Neutrophil (primary cell): ENCODE data around the gene KLK6.

ENCODE experiments used
- H3K27ac ChIP-seq: fragments of 200-600 bp; sonication (generic); 2 replicates; pipeline ENCODE4 v1.5.1; 2016; ENCODE audit warnings: mild to moderate bottlenecking, moderate library complexity
- H3K27me3 ChIP-seq: fragments of 200-600 bp; sonication (generic); 2 replicates; pipeline ENCODE4 v1.6.0; 2016; ENCODE audit warnings: mild to moderate bottlenecking
- H3K36me3 ChIP-seq: fragments of 200-600 bp; sonication (generic); 2 replicates; pipeline ENCODE4 v1.5.1; 2017
- H3K4me1 ChIP-seq, 2 experiments: fragments of 200-600 bp in 1 of 2; sonication (generic) in 1 of 2; 1 replicate in 1 of 2; 2 replicates in 1 of 2; pipeline versions ENCODE4 v1.5.1 to v1.6.1; 2013 to 2016; ENCODE audit warnings: low read depth in 1 of 2, low read length in 1 of 2, mild to moderate bottlenecking in 1 of 2, moderate library complexity in 1 of 2; ENCODE audit not compliant: control insufficient read depth in 1 of 2, insufficient read depth in 1 of 2
- H3K4me3 ChIP-seq, 2 experiments: fragments of 200-600 bp in 1 of 2; sonication (generic) in 1 of 2; 1 replicate in 1 of 2; 2 replicates in 1 of 2; pipeline ENCODE4 v1.5.1; 2013 to 2016; ENCODE audit warnings: low read depth in 1 of 2, low read length in 1 of 2, mild to moderate bottlenecking in 1 of 2, moderate library complexity in 1 of 2
- H3K9me3 ChIP-seq: fragments of 200-600 bp; sonication (generic); 2 replicates; pipeline ENCODE4 v1.5.1; 2016
- TF ChIP-seq, protein P1 (sequence below): fragments of 200-600 bp; sonication (generic); IDR thresholded peaks from 2 replicates; pipeline ENCODE4 v1.5.1; 2016; ENCODE audit warnings: antibody characterized with exemption

Gene KLK6

GRCh38 chr19:50959731-50960500, 9.5 kb downstream of the KLK6 start:
- no peaks in the 10 kb centered on the region for H3K4me1 ChIP-seq
- H3K36me3 ChIP-seq = no peaks in the 10 kb centered on the region
- TF ChIP-seq, protein P1, sequence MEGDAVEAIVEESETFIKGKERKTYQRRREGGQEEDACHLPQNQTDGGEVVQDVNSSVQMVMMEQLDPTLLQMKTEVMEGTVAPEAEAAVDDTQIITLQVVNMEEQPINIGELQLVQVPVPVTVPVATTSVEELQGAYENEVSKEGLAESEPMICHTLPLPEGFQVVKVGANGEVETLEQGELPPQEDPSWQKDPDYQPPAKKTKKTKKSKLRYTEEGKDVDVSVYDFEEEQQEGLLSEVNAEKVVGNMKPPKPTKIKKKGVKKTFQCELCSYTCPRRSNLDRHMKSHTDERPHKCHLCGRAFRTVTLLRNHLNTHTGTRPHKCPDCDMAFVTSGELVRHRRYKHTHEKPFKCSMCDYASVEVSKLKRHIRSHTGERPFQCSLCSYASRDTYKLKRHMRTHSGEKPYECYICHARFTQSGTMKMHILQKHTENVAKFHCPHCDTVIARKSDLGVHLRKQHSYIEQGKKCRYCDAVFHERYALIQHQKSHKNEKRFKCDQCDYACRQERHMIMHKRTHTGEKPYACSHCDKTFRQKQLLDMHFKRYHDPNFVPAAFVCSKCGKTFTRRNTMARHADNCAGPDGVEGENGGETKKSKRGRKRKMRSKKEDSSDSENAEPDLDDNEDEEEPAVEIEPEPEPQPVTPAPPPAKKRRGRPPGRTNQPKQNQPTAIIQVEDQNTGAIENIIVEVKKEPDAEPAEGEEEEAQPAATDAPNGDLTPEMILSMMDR = no peak
- no peak overlapping the region for H3K27ac ChIP-seq
- no peak overlapping the region for H3K4me3 ChIP-seq
- H3K9me3 ChIP-seq = no peaks in the 10 kb centered on the region
- no peaks in the 10 kb centered on the region for H3K27me3 ChIP-seq

DNA sequence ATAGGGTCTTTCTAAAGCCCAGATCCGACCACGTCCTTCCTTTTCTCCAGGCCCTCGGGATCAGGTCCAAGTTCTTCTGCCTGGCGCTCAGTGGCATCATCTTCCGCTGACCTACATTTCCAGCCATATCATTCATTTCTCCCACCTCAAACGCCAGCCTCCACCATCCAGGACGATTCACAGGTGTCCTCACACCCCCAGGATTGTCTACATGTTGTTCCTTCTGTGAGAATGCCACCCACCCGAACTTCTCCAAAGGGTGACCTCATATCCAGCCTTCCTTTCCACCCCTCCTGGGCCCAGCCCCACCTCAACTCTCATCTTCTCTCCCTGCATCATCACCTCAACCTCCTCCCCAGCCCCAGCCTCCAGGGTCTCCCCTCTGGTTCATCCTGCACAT, 11.8 kb downstream of the KLK6 start:
- H3K9me3 ChIP-seq = no peaks in the 10 kb centered on the region
- no peak overlapping the region for H3K27ac ChIP-seq
- TF ChIP-seq, protein P1 = no peak
- H3K4me3 ChIP-seq = no peak overlapping the region
- no peaks in the 10 kb centered on the region for H3K36me3 ChIP-seq
- no peaks in the 10 kb centered on the region for H3K4me1 ChIP-seq
- H3K27me3 ChIP-seq = peaks cover 7% of the 10 kb centered on the region

DNA sequence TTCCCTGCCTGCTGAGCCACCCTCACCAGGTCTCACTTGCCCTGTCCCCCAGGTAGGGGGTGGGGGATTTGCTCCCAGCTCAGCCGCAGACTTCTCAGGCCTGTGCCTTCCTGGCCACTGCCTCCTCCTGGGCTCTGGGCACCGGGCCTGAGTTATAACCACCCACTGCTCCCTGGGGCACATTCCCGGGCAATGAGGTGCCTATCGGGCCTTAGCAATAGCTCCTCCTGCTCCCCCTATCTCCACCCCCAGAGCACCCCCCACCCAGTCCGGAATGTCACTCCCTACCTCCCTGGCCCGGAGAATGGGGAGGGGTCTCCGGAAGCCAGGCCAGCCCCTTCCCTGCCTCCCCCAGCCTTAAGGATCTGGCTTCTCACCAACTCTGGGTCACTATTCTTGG, 16.5 kb downstream of the KLK6 start, which contains the start of gene KLK5:
TSS of gene KLK5 (minus strand) at position 129 of the 400 bp plus-strand sequence. CDS start 381 bp downstream, outside the sequence.
- no peak within 1 kb of the TSS for H3K27ac ChIP-seq
- H3K27me3 ChIP-seq = peaks cover 8% of the 10 kb centered on the region
- H3K36me3 ChIP-seq = no peaks in the 10 kb centered on the region
- TF ChIP-seq, protein P1 = no peak
- no peak within 1 kb of the TSS for H3K4me3 ChIP-seq
- H3K9me3 ChIP-seq = no peaks in the 10 kb centered on the region
- no peaks in the 10 kb centered on the region for H3K4me1 ChIP-seq

GRCh38 chr19:50949861-50950260, 19.5 kb downstream of the KLK6 start:
- Histone ChIP-seq H3K4me1 (no peaks in the 10 kb centered on the region), H3K4me3 (no peak overlapping the region), H3K36me3 (no peaks in the 10 kb centered on the region), H3K27me3 (peaks cover 8% of the 10 kb centered on the region), H3K27ac (no peak overlapping the region), H3K9me3 (no peaks in the 10 kb centered on the region)
- TF ChIP-seq, protein P1 = no peak

- H3K36me3 ChIP-seq = no peaks in the 10 kb centered on the region
- H3K27me3 ChIP-seq = no peaks in the 10 kb centered on the region
- H3K4me1 ChIP-seq = no peaks in the 10 kb centered on the region
- H3K27ac ChIP-seq = no peak overlapping the region
- H3K4me3 ChIP-seq = no peak overlapping the region
- H3K9me3 ChIP-seq = no peaks in the 10 kb centered on the region
- TF ChIP-seq, protein P1 = no peak
These were observed 22.3 kb downstream of the KLK6 start for GRCh38 chr19:50947123-50947522.
